PC-3 (cell line): ENCODE data around the gene ALDOA. TPM values are rescaled to one million over a fixed set of nuclear protein-coding genes. Genes with fewer than 3 reads are reported as not detected.
"Not testable (repeated sequence)": the region's sequence is repeated elsewhere in the genome, so short reads cannot be mapped to it uniquely, and the experiment has no call there.

Experiments used
- ATAC-seq: fragments of 200-7000 bp; cut with Tn5 transposase; 2 replicates; pipeline ENCODE4 v1.9.1; 2020; ENCODE audit warnings: mild to moderate bottlenecking, moderate library complexity
- BruUV-seq: library from RNA; stranded (reverse); fragments of 400-500 nt; replicated peaks from 2 replicates; lab custom pipeline; 2021; lab: Mats Ljungman, UMichigan
- CTCF ChIA-PET: fragments of 300-600 bp; sonication (Branson Sonifier 250); formaldehyde crosslinking; loops from one replicate; lab custom pipeline; 2022; ENCODE audit warnings: antibody characterized with exemption; lab: Charles Lee
- POLR2A ChIA-PET: fragments of 300-600 bp; sonication (Branson Sonifier 250); formaldehyde crosslinking; loops from one replicate; lab custom pipeline; 2022; ENCODE audit warnings: antibody characterized with exemption; ENCODE audit not compliant: unreplicated experiment; lab: Charles Lee
- DNase-seq: peaks from one replicate; pipeline ENCODE4 v3.0.0-alpha.2; 2015
- H2AFZ ChIP-seq: fragments of 300-600 bp; sonication (generic); 2 replicates; pipeline ENCODE4 v1.6.0; 2016; ENCODE audit warnings: antibody characterized with exemption, low read length
- H3F3A ChIP-seq: fragments of 300-600 bp; sonication (generic); one replicate; pipeline ENCODE4 v1.6.0; 2017; ENCODE audit warnings: antibody characterized with exemption, low read length, control low read depth, mild to moderate bottlenecking; ENCODE audit not compliant: unreplicated experiment
- H3K27ac ChIP-seq: fragments of 300-600 bp; sonication (generic); 2 replicates; pipeline ENCODE4 v1.5.1; 2016; ENCODE audit warnings: mild to moderate bottlenecking, low read length
- H3K27me3 ChIP-seq: fragments of 300-600 bp; sonication (generic); 2 replicates; pipeline ENCODE4 v1.6.1; 2016; ENCODE audit warnings: low read length, mixed read lengths
- H3K36me3 ChIP-seq: fragments of 300-600 bp; sonication (generic); 2 replicates; pipeline ENCODE4 v1.6.1; 2016; ENCODE audit warnings: low read depth, mixed run types, low read length, mixed read lengths
- H3K4me1 ChIP-seq: fragments of 300-600 bp; sonication (generic); 2 replicates; pipeline ENCODE4 v1.5.1; 2016; ENCODE audit warnings: low read length; ENCODE audit not compliant: insufficient read depth
- H3K4me2 ChIP-seq: fragments of 300-600 bp; sonication (generic); 2 replicates; pipeline ENCODE4 v1.6.0; 2016; ENCODE audit warnings: low read length
- H3K4me3 ChIP-seq: fragments of 300-600 bp; sonication (generic); 2 replicates; pipeline ENCODE4 v1.5.1; 2016; ENCODE audit warnings: mild to moderate bottlenecking, low read length, mixed read lengths
- H3K79me2 ChIP-seq: fragments of 300-600 bp; sonication (generic); 2 replicates; pipeline ENCODE4 v1.6.1; 2017; ENCODE audit warnings: low read length, mixed read lengths
- H3K9ac ChIP-seq: fragments of 300-600 bp; sonication (generic); 2 replicates; pipeline ENCODE4 v1.6.0; 2016; ENCODE audit warnings: mild to moderate bottlenecking, low read length
- H3K9me2 ChIP-seq: fragments of 300-600 bp; sonication (generic); replicated peaks from 2 replicates; pipeline ENCODE4 v1.6.1; 2016; ENCODE audit warnings: mixed run types, low read length, mixed read lengths
- H3K9me3 ChIP-seq: fragments of 300-600 bp; sonication (generic); 2 replicates; pipeline ENCODE4 v1.6.1; 2016; ENCODE audit warnings: low read length, mixed read lengths
- H4K20me1 ChIP-seq: fragments of 300-600 bp; sonication (generic); 2 replicates; pipeline ENCODE4 v1.6.1; 2016; ENCODE audit warnings: low read length, mixed read lengths
- EZH2 ChIP-seq: fragments of 300-600 bp; sonication (generic); IDR thresholded peaks from one replicate; pipeline ENCODE4 v1.6.1; 2017; ENCODE audit warnings: antibody characterized with exemption, mild to moderate bottlenecking, low read length; ENCODE audit not compliant: unreplicated experiment
- EZH2phosphoT487 ChIP-seq: fragments of 300-600 bp; sonication (generic); IDR thresholded peaks from 2 replicates; pipeline ENCODE4 v1.6.1; 2018; ENCODE audit warnings: mild to moderate bottlenecking, antibody characterized with exemption, low read length, borderline replicate concordance
- intact Hi-C: fragments of 100-400 bp; cut with micrococcal nuclease; formaldehyde crosslinking; loops from 2 replicates; pipeline ENCODE4 v1.9.0; 2023
- total RNA-seq: library from RNA; depleted of rRNA; stranded (reverse); fragments of >200 nt; gene quantifications from 2 replicates; pipeline ENCODE4 v1.2.3, GENCODE V29; 2014
- TF ChIP-seq, protein P1 (sequence below): fragments of 300-600 bp; sonication (generic); conservative IDR thresholded peaks from 2 replicates; pipeline ENCODE4 v1.5.1; 2017; ENCODE audit warnings: antibody characterized with exemption, low read depth, mild to moderate bottlenecking, low read length

Gene ALDOA
- total RNA-seq, 1 experiment from 2014 or later: 2,048 TPM

DNA sequence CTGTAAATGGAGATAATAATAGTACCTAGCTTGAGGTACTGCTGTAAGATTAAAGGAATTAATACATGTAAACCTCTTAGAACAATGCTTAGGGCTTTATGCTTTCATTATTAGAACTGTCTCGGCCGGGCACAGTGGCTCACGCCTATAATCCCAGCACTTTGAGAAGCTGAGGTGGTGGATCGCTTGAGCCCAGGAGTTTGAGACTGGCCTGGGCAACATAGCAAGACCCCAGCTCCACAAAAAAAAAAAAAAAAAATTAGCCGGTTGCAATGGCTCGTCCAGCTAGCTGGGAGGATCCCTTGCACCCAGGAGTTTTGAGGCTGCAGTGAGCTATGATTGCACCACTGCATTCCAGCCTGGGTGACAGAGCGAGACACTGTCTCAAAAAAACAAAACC lies 49.3 kb downstream of the ALDOA start:
- H3F3A ChIP-seq, H3K4me3 ChIP-seq, intact Hi-C loops, H3K27me3 ChIP-seq, DNase-seq, H3K9me2 ChIP-seq, H2AFZ ChIP-seq, H3K9ac ChIP-seq, H3K27ac ChIP-seq, H3K79me2 ChIP-seq, BruUV-seq, CTCF ChIA-PET, ATAC-seq, H3K4me2 ChIP-seq, H3K9me3 ChIP-seq, H3K36me3 ChIP-seq, H4K20me1 ChIP-seq: not testable (repeated sequence)
- H3K4me1 ChIP-seq: peaks cover 11% of the 10 kb centered on the region
- POLR2A ChIA-PET: interaction anchor here (0.6 kb wide), 1 partner anchor 168 kb away, joined by 6 read pairs; no protein-coding TSS in a partner anchor

DNA sequence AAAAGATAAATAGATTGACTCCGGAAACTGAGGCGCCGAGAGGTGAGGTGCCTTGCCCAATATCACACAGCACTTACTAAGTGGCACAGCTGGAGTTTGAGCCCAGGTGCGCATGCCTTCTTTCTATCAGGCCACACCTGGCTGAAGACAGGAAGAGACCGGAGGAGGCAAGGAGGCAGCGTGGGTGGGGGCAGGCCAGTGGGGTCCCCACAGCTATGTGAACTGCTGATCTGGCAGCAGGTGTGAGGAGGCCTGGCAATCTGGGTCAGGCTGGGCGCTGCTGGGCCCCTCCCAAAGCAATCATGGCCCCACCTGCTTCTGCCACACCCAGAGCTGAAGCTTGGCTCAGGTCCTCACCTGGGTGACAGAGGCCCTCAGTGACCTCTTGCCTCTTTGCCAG lies 49.7 kb downstream of the ALDOA start:
- H3F3A ChIP-seq: no peaks in the 10 kb centered on the region
- no peaks in the 10 kb centered on the region for H3K36me3 ChIP-seq
- no peak overlapping the region for H2AFZ ChIP-seq
- ChIA-PET CTCF (no interaction called here), POLR2A (interaction anchor here (0.6 kb wide), 1 partner anchor 168 kb away, joined by 6 read pairs; no protein-coding TSS in a partner anchor)
- TF ChIP-seq, protein P1, sequence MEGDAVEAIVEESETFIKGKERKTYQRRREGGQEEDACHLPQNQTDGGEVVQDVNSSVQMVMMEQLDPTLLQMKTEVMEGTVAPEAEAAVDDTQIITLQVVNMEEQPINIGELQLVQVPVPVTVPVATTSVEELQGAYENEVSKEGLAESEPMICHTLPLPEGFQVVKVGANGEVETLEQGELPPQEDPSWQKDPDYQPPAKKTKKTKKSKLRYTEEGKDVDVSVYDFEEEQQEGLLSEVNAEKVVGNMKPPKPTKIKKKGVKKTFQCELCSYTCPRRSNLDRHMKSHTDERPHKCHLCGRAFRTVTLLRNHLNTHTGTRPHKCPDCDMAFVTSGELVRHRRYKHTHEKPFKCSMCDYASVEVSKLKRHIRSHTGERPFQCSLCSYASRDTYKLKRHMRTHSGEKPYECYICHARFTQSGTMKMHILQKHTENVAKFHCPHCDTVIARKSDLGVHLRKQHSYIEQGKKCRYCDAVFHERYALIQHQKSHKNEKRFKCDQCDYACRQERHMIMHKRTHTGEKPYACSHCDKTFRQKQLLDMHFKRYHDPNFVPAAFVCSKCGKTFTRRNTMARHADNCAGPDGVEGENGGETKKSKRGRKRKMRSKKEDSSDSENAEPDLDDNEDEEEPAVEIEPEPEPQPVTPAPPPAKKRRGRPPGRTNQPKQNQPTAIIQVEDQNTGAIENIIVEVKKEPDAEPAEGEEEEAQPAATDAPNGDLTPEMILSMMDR: no peak
- no peak for TF ChIP-seq EZH2
- no peak for TF ChIP-seq EZH2phosphoT487
- intact Hi-C loops: no loop called here
- peaks cover 11% of the 10 kb centered on the region for H3K4me1 ChIP-seq
- no peaks in the 10 kb centered on the region for H3K79me2 ChIP-seq
- no peaks in the 10 kb centered on the region for H4K20me1 ChIP-seq
- no peak overlapping the region for H3K4me2 ChIP-seq
- H3K27ac ChIP-seq: no peak overlapping the region
- H3K9me2 ChIP-seq: no peaks in the 10 kb centered on the region
- no peaks in the 10 kb centered on the region for H3K9me3 ChIP-seq
- no peaks in the 10 kb centered on the region for H3K27me3 ChIP-seq
- no peak overlapping the region for H3K9ac ChIP-seq
- DNase-seq (no peak), ATAC-seq (peak; percentile 44; the same call in 1 of the 2 replicates)
- BruUV-seq: no TSS peak
- no peak overlapping the region for H3K4me3 ChIP-seq

DNA sequence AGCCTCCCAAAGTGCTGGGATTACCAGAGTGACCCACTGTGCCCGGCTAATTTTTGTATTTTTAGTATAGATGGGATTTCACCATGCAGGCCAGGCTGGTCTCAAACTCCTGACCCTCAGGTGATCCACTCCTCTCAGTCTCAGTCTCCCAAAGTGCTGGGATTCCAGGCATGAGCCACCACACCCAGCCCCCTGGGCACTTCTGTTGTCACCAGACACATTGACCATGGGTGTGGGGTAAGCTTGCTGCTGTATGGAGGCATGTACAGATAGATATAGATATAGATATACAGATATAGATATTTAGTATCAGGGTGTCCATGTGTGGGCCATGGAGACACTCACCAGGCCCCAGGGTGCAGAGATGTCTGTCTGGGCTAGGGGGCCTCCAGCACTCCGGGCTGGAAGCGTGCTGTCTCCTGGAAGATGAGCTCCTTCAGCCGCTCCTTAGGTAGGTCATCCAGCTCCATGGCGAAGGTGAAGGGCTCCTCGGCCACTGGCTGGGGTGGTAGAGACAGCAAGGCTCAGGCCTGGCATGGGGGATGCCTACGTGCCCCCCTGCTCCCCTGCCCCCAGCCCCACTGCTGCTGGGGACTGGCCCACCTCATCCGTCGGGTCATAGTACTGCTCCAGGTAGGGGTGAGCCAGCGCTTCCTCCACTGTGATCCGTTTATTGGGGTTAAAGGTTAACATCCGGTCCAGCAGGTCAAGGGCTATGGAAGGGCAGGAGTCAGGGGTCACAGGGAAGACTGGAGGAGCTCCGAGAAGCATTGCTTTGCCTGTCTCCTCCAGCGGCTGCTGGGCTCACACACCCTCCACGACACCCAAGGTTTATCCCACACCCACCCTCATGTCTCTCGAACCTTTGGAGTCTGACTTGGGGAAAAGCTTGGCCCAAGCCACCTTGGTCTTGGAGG lies 51.0 kb downstream of the ALDOA start:
- Histone ChIP-seq H3K9ac (no peak overlapping the region), H2AFZ (no peak overlapping the region), H3K9me3 (no peaks in the 10 kb centered on the region), H3K9me2 (no peaks in the 10 kb centered on the region), H3K36me3 (no peaks in the 10 kb centered on the region), H3K4me3 (no peak overlapping the region), H3K27ac (no peak overlapping the region), H3K27me3 (no peaks in the 10 kb centered on the region), H4K20me1 (no peaks in the 10 kb centered on the region), H3K4me2 (no peak overlapping the region), H3K4me1 (peaks cover 11% of the 10 kb centered on the region), H3K79me2 (no peaks in the 10 kb centered on the region), H3F3A (no peaks in the 10 kb centered on the region)
- CTCF ChIA-PET: no interaction called here
- TF ChIP-seq EZH2: no peak
- TF ChIP-seq, protein P1: no peak
- intact Hi-C loops: no loop called here
- ATAC-seq (no peak), DNase-seq (no peak)
- POLR2A ChIA-PET: no interaction called here
- no TSS peak for BruUV-seq
